ENCODE results near the gene PSMA8.
"Not testable (repeated sequence)": the region's sequence is repeated elsewhere in the genome, so short reads cannot be mapped to it uniquely, and the experiment has no call there.

Gene PSMA8

DNA sequence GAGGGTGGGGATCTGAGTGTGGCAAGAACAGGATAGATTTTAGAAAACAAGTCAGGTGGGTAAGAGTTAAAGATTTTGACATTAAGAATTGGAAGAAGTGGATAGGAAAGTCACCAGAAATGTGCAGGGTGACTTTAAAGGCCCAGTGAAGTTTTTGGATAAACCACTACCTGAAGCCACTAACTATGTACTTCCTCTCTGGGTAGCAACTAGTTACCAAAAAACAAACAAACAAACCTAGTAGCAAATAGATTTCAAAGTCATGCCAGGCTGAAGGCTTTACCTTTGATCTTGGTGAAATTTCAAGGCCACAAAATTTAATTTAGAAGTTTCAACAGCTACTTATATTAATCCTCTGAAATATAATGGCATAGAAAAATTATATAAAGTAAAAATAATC is 42.5 kb downstream of the PSMA8 start:
- no peak for DNase-seq

DNA sequence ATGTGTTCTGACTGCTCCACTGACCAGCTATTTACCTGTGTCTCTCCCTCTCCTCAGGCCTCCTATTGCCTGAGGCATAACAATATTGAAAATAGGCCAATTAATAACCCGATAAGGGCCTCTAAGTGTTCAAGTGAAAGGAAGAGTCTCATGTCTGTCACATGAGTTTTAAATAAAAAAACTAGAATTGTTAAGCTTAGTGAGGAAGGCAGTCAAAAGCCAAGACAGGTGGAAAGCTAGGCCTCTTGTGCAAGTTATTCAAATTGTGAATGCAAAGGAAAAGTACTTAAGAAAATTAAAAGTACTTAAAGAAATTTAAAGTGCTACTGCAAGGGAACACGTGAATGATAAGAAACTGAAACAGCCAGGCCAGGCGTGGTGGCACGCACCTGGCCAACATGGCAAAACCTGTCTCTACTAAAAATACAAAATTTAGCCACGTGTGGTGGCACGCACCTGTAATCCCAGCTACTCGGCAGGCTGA is 47.7 kb downstream of the PSMA8 start:
- DNase-seq, result no peak

DNA sequence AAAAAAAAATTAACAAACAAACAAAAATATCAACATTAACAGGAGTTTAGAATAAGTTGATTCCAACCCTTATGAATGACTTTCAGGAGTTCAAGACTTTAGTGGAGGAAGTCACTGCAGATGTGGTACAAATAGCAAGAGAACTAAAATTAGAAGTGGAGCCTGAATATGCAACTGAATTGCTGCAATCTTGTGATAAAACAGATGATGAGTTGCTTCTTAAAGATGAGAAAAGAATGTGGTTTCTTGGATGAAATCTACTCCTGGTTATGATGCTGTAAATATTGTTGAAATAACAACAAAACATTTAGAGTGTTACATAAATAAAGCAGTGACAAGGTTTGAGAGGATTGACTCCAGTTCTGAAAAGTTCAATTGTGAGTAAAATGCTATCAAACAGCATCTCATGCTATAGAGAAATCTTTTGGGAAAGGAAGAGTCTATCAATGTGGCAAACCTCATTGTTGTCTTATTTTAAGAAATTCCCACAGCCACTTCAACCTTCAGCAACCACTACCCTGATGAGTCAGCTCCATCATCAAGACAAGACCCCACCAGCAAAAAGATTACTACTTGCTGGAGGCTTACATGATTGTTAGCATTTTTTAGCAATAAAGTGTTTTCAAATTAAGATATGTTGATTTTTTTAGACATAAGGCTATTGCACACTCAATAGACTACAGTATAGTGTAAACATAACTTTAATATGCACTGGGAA is 49.9 kb downstream of the PSMA8 start:
- no peak for DNase-seq

DNA sequence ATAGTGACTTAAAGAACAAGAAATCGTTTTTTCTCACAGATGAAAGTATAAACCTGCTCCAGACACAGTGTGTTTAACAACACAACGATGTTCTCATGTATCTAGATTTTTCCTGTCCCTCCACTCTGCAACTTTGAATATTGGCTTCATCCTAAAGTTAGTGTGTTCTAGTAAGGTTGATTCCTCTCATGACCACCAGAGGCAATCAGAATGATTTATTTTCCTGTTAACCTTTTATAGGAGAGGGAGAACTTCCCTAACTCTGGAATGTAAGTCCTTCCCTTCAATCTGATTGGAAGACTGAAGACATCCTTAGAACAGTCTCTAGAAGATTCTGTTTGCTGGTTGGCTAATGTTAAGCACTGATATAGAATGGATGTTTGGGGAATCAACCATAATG is 51.6 kb downstream of the PSMA8 start:
- no peak for DNase-seq

DNA sequence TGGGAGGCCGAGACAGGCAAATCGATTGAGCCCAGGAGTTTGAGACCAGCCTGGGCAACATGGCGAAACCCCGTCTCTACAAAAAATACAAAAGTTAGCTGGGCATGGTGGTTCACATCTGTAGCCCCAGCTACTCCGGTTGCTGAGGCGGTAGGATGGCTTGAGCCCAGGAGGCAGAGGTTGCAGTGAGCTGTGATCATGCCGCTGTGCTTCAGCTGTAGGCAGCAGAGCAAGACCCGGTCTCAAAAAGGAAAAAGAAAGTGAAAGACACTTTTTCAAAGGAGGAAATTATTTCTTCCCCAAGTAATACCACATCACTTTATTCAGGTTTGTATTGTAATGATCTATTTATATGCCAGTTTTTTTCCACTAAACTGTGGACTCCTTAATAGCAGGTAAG is 56.8 kb downstream of the PSMA8 start:
- no peak for DNase-seq

DNA sequence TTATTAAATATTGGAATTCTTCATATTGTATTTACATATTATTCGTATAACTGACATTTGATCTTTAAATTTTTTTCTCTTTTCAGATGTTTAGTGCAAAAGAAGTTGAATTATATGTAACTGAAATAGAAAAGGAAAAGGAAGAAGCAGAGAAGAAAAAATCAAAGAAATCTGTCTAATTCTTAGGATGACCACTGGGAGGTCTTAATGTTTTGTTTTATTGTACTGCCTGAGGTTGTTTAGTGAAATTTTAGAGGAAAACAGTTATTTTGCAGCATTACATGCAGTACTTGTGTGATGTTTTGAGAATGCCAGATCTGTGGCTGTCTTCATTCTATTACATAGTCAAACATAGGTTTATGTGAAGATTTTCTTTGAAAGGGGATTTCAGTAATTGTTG is 58.6 kb downstream of the PSMA8 start:
- DNase-seq, result no peak

DNA sequence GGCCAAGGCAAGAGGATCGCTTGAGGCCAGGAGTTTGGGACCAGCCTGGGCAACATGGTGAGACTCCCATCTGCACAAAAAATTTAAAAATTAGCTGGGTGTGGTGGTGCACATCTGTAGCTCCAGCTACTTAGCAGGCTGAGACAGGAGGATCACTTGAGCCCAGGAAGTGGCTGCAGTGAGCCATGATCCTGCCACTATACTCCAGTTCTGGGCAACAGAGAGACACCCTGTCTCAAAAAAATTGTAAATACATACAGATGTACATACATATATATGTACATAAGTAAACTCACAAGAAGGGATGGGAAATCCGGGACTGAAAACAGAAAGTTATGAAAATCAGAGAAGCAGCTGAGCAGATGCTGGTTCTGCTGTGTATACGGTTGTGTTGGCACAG is 62.9 kb downstream of the PSMA8 start:
- no peak for DNase-seq

DNA sequence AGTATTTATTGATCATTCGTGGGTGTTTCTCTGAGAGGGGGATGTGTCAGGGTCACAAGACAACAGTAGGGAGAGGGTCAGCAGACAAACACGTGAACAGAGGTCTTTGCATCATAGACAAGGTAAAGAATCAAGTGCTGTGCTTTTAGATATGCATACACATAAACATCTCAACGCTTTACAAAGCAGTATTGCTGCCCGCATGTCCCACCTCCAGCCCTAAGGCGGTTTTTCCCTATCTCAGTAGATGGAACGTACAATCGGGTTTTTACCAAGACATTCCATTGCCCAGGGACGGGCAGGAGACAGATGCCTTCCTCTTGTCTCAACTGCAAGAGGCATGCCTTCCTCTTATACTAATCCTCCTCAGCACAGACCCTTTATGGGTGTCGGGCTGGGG is 68.3 kb downstream of the PSMA8 start:
- DNase-seq, result not testable (repeated sequence)

DNA sequence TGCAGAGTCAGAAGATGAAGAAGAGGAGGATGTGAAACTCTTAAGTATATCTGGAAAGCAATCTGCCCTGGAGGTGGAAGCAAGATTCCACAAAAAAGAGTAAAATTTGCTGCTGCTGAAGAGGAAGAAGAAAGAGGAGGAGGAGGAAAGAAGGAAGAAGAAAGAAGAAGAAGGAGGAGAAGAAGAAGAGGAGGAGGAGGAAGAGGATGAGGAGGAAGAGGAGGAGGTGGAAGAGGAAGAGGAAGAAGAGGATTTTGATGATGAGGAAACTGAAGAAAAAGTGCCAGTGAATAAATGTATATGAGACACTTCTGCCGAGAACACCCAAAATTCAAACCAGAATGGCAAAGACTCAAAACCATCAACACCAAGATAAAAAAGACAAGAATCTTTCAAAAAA is 71.6 kb downstream of the PSMA8 start:
- no peak for DNase-seq

DNA sequence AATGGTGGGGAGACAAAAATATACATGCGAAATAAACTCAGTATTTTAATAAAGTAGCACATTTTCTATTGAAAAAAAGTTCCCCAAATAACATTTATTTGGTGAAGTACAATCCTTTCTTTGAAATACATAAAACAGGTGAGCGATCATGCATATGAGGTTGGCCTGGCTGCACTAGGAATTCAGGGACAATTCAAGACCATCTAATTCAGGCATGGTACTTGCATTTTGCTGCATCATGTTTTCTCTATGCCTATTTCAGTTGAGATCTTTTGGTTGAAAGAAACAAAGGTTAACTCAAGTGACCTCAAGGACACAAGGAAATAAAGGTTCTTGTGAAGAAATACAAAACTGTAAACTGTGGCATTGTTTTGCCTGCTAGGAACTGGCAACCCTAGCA is 72.8 kb downstream of the PSMA8 start:
- no peak for DNase-seq

DNA sequence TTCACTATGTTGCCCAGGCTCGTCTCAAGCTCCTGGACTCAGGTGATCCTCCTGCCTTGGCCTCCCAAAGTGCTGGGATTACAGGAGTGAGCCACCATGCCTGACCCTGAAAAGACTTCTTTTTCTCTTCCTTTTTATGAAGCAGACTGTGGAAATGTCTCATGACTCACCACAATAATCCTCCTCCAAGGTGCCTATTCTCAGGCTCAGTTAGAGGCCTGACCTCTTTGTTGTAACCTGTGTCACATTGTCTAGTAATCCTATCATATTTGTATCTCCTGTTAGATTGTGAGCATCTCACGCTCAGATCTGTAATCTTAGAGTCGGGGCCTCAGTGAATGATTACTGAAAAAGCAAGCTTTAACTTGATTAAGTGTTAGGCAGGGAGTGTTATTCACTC is 74.3 kb downstream of the PSMA8 start:
- no peak for DNase-seq

DNA sequence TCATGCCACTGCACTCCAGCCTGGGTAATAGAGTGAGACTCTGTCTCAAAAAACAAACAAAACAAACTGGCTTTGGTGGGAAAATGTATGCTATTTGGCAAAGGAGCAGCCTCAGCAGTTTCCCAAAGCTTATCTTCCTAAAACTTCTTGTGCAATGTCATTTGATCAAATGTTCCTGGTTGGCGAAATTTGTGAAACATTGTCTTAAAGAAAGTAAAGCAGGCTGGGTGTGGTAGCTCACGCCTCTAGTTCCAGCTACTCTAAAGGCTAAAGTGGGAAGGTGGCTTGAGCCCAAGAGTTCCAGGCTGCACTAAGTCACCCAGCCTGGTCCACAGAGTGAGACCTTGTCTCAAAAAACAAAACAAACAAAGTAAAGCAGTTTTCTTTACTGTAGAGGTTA is 75.3 kb downstream of the PSMA8 start:
- DNase-seq, result no peak

DNA sequence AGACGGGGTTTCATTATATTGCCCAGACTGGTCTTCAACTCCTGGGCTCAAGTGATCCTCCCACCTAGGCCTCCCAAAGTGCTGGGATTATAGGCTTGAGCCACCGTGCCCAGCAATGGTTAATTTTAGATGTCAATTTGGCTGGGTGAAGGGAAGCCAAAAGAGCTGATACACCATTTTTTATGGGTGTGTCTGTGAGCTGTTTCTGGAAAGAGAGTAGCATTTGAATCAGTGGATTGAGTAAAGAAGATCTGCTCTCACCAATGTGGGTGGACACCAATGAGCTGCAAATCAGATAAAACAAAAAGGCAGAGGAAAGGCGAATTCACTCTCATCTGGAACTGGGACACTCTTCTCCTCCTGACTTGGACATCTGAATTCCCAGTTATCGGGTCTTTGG is 76.5 kb downstream of the PSMA8 start:
- DNase-seq, result no peak

DNA sequence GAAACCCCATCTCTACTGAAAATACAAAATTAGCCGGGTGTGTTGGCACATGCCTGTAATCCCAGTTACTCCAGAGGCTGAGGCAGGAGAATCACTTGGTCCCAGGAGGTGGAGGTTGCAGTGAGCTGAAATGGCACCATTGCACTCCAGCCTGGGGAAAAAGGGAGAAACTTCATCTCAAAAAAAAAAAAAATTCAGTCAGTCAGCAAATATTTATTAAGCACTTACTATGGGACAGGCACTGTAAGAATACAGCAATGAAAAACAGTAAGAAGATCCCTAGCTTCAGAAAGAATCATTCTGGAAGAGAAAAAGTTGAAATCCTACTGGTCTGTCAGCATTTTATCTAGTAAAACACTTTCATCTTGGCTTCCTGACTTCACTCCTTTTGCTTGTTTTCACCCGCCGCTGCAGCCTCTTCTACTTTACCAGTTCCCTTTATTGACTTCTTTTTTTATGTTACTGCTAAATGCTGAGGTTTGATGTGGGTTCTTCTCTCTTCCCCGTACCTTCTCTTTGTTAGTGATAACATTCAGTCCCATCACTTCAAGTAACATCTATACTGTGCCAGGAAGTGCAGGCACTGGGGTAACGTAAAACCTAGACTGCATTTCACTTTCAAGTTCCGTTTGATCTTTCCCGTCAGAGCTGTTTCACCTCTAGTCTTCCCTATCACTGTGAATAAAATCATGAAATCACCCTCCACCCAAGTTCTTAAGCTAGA is 81.7 kb downstream of the PSMA8 start:
- DNase-seq, result no peak

DNA sequence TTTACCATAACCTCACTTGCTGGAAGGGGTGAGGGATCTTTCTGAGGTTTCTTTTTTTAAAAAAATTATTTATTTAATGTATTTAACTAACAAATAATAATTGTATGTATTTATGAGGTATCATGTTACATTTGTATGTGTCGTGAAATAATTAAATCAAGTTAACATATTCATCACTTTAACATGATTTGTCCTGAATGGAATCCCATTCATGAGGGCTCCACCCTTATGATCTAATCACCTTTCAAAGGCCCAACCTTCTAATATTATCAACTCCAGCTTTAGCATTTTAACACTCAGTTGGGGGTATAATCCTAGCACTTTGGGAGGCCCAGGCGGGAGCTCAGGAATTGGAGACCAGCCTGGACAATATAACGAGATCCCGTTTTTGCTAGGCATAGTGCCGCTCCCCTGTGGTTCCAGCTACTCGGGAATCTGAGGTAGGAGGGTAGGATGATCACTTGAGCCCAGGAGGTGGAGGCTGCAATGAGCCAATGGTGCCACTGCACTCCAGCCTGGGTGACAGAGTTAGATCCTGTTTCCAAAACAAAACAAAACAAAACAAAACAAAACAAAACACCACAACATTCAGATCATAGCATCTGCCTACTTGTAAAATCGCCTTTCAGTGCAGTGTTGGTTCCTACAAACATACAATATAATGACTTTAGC is 91.5 kb downstream of the PSMA8 start:
- no peak for DNase-seq

DNA sequence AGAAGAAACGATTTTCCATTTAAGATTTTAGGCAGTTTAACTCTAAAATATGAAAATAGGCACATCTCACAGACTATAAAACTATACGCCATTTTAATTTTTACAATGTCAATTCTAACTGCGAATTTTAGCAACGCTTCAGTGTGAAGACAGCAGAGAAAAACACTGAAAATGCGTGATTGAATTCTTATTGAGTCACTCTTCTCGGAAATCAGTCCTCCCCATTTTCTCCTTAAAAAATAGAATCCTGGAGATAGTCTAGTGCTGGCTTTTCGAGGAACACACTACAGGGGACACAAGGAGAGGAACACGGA is 92.2 kb downstream of the PSMA8 start:
- no peak for DNase-seq

DNA sequence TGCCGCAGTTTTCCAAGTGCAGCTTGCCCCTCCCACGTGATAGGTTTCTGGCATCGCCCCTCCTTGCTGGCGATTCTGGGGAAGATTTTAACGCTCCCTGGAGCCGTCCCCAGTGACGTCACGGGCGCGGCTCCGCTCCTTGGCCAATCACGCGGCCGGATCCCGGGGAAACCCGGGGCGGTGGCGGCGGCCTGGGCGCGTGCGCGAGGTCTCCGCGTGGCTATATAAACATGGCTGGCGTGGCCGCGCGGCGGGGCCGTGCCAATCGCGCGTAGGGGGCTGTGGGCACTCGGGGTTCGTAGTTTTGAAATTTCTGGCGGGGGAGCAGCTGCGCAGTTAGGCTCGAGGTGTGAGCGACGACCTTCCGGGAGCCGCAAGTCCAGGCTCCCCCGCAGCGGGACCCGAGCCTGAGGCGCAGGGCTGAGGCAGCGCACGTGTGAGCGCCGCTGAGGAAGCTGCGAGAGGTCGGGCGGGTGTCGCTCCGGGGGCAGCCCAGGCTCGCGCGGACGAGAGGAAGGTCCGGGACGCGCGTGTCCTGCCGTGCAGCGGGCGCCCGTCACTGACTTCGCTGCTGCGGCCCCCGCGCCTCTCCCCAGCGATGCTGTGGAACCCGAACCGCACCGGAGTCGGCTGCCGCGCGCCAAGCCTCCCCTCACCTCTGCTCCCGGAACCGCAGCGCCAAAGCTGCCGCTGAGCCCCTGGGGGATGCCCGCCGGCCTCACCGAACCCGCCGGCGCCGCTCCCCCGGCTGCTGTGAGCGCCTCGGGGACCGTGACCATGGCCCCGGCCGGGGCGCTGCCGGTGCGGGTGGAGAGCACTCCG is 92.8 kb downstream of the PSMA8 start, which contains the start of gene TAF4B:
TAF4B (plus strand) TSS at position 217 of the 822 bp plus-strand sequence; CDS start at position 706, 489 bp downstream.
- peak; percentile 75 for DNase-seq

DNA sequence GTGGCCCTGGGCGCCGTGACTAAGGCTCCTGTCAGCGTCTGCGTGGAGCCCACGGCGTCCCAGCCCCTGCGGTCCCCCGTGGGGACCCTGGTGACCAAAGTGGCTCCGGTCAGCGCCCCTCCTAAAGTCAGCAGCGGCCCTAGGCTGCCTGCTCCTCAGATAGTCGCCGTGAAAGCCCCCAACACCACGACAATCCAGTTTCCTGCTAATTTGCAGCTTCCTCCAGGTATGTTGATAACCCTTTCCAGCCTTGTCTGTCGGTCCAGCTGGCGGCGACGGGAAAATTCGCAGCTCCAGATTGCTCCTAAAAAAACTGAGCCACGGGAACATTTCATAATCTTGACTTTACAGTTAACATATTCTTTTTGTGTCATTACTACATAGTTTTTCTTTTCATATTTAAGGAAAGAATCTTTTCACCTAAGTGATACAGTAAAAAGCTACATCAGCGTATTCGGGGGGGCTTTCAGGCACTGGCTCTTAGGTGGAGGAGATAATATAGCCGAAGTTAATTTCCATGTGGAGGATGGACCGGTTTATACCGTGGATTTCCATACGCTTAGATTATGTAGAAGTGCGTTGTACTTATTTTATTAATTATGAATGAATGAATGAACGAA is 93.5 kb downstream of the PSMA8 start:
- DNase-seq, result peak; percentile 35

DNA sequence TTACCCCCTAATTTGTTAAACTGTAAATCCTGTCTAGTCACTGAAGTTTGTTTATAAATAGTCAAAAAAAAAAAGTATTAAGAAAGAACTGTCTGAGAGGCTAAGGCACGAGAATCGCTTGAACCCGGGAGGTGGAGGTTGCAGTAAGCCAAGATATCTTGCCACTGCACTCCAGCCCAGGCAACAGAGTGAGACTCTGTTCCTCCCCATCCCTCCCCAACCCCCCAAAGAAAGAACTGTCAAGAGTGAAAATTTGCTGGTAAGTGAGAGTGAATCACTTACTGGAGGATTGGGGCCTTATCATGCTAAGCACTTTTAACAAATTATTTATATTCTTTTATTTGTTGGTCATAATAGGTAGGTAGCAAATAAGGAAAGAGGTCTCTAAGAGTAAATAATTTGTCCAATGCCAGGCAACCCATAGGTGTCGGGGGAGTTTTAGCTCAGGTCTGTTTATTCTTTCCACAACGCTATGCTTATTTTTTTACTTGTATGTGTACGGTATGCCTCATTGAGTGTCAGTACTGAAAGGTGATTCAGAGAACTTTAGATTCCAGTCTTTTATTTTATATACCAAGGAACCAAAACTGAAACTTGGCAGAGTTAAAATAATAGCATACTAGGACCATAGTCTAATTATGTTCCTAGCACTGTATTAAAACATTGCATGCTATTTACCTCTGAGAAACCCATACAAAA is 95.0 kb downstream of the PSMA8 start:
- DNase-seq, result no peak

DNA sequence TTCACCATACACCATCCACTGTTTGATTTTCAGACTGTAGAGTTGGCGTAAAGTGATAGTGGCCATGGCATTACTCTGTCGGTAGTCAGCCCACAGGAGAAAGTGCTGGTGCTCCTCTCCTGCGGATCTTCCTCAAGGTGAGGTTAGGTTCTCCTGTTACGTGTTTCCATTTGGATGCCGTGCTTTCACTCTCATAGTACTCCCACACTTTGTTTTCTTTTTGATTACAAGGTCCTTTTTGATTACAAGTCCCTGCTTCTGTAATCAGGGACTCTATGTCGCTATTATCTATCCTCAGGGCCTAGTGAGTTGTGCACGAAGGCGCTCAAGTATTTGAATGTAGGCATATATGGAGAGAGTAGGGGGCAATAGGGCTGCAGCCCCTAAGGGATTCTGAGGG is 96.8 kb downstream of the PSMA8 start:
- DNase-seq, result no peak

DNA sequence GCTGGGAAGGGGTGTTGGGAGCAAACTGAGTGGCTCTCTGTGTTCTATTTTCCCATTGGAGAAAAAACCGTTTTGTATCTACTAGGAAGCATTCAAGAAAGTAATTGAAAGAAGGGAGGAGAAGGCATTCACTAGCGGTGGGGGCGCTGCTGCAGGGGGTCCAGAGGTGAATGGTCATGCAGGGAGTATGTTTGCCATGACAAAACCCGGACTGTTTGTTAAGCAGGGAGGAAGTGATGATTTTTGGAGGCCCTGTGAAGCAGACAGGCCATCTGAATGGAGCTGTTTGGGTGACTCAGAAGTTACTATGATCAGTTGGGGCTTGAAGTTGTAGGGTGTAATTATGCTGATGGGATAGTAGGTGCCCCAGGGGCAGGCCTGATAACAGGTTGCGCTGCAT is 99.5 kb downstream of the PSMA8 start:
- DNase-seq, result no peak

DNA sequence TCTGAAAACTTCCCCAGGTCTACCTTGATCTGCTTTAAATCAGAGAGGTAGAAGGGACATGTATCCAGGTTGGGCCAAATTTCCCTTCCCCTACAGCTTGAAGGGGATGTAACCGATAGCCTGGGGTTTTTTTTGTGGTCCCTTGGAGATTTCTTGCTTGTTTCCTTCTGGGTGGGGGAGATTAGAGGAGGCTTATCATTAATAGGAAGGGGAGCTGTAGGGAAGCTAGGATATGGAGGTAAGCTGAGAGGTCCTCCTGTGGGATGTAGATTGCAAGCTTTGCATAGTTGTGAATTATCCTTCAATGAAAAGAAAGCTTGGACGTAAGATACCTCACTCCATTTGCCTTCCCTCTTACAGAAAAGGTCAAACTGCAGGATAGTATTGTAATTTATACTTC is 103.7 kb downstream of the PSMA8 start:
- DNase-seq, result not testable (repeated sequence)
